Adrenal gland (tissue), 5 donors: Measurements from ENCODE around the gene ZNF217.

Source experiments
- CTCF ChIP-seq, 6 experiments: fragments of 450-650 bp in 4 of 6; fragments of 200-600 bp in 2 of 6; sonication (generic) in 1 of 6; IDR thresholded peaks; 1 replicate in 5 of 6; 2 replicates in 1 of 6; pipeline versions ENCODE4 v1.5.1 to v1.8.0; 2016 to 2021; ENCODE audit warnings: antibody characterized with exemption in 6 of 6, mild to moderate bottlenecking in 2 of 6, moderate library complexity in 1 of 6
- POLR2A ChIP-seq, 2 donors: fragments of 450-650 bp; IDR thresholded peaks; one replicate each; pipeline ENCODE4 v1.6.1; 2017; ENCODE audit warnings: antibody characterized with exemption in 2 of 2, mild to moderate bottlenecking in 2 of 2, moderate library complexity in 1 of 2
- donor health status: DM: no; HTN: no; CAD: no.

- TF ChIP-seq CTCF (IDR thresholded peaks at IDR 0.05), result no peak
- no peak for TF ChIP-seq POLR2A (IDR thresholded peaks at IDR 0.05)
These were observed 19.3 kb downstream of the ZNF217 start for GRCh38 chr20:53574259-53574789.
